Heart left ventricle (tissue), 11 donors: ENCODE measurements around the gene C2orf69. TPM values are rescaled to one million over a fixed set of nuclear protein-coding genes. Genes with fewer than 3 reads are reported as not detected.

Experiments
- polyA plus RNA-seq, 2 donors: library from polyadenylated mRNA; stranded (reverse); fragments of 200-250 nt; gene quantifications; one replicate each; pipeline ENCODE4 v1.2.3, GENCODE V29; 2013
- total RNA-seq, 9 donors: library from RNA; depleted of rRNA in 2 of 9; stranded (reverse); fragments of >200 nt in 2 of 9; fragmentation: NEBNext Ultra II Directional in 3 of 9; extraction: Animal tissue kit (Norgen Biotek cat#: 25700) in 3 of 9; gene quantifications; one replicate each; pipeline versions ENCODE4 v1.1.0 to v1.2.4, GENCODE V29; 2016 to 2023
- donor health status: ischemic (EF 13 %, LVEDD 7.1; RV severe dilation, severe dysfunction).
- donor health status: healthy with polysubstance abuse.
- donor health status: DM: no; HTN: yes; CAD: no.
- donor health status: DM: no; HTN: no; CAD: no.
- donor health status: ischemic (EF 25% LVEDD 5.7; RV mildly dilated, moderate dysfunction).
- donor health status: healthy.
- donor health status: DM: yes; HTN: yes; CAD: no.
- donor health status: PGD.
- donor health status: nonischemic (EF 23%, LVEDD 6.1; RV moderate dilation, normal function).

The C2orf69 gene
- total and polyA plus RNA-seq, 11 donors: 5.5 to 10.6 (median 8.6) TPM

Other genes starting within 250 kb of the C2orf69 start
- 1 to 10 TPM in 8 of 9 donors, under 1 TPM in 1; 0.83 to 9.6 (median 2.9) TPM for gene FTCDNL1, start 60.1 kb upstream of the C2orf69 start, total RNA-seq
- under 1 TPM; 0.69 to 0.75 TPM for gene FTCDNL1, start 60.1 kb upstream of the C2orf69 start, polyA plus RNA-seq
- 1 to 10 TPM; 1.4 to 4.1 (median 3.0) TPM for gene TYW5, start 44.2 kb downstream of the C2orf69 start, total RNA-seq
- gene TYW5, start 44.2 kb downstream of the C2orf69 start, polyA plus RNA-seq: 1 to 10 TPM; 1.5 to 4.4 TPM
- gene MAIP1, start 44.3 kb downstream of the C2orf69 start, total RNA-seq: 10 to 100 TPM; 18.1 to 38.5 (median 22.8) TPM
- gene MAIP1, start 44.3 kb downstream of the C2orf69 start, polyA plus RNA-seq: 10 to 100 TPM in 1 of 2 donors, 1 to 10 TPM in 1; 9.4 to 32.5 TPM